ENCODE measurements around the gene FGD5. TPM values are rescaled to one million over a fixed set of nuclear protein-coding genes. Genes with fewer than 3 reads are reported as not detected.

Gene FGD5
- total and polyA plus RNA-seq, 2 donors (not counting 1 experiment from before 2014, with no cell fraction given) = not detected

GRCh38 chr3:14864131-14864530 is 45.4 kb downstream of the FGD5 start:
- intact Hi-C loops (cut with micrococcal nuclease) = no loop called here
- no peak overlapping the region for H3K27ac Mint-ChIP-seq
- H3K4me3 Mint-ChIP-seq = no peak overlapping the region
- Histone ChIP-seq H3K36me3 (replicated peaks in 1 of 2; ENCODE audit: control extremely low read depth in 1 of 2, control insufficient read depth in 1 of 2, extremely low read depth in 1 of 2, insufficient read depth in 2 of 2, low read length in 1 of 2) (no peaks in the 10 kb centered on the region), H3K9me3 (ENCODE audit: control extremely low read depth in 1 of 3, control insufficient read depth in 2 of 3, insufficient read depth in 1 of 3, low read length in 2 of 3) (peaks cover 0 to 6% (median 0%) of the 10 kb centered on the region in 3 donors), H4K20me1 (ENCODE audit: control insufficient read depth, insufficient read depth, low read length, poor library complexity, severe bottlenecking) (no peaks in the 10 kb centered on the region), H3K4me3 (ENCODE audit: control extremely low read depth in 1 of 5, extremely low read depth in 1 of 5, insufficient read depth in 1 of 5, low read depth in 2 of 5, low read length in 4 of 5) (no peak overlapping the region), H3K27me3 (replicated peaks in 1 of 4; ENCODE audit: control extremely low read depth in 1 of 4, control insufficient read depth in 3 of 4, insufficient read depth in 4 of 4, low read length in 3 of 4) (peaks cover 0 to 15% (median 0%) of the 10 kb centered on the region in 4 experiments), H3K9ac (ENCODE audit: low read length) (no peak overlapping the region), H3K4me1 (ENCODE audit: control insufficient read depth in 2 of 2, insufficient read depth in 2 of 2, low read length in 2 of 2) (no peaks in the 10 kb centered on the region), H3K27ac (ENCODE audit: low read length in 2 of 2) (no peak overlapping the region), H2AFZ (ENCODE audit: insufficient read depth, low read depth, low read length, poor library complexity, severe bottlenecking) (no peak overlapping the region), H3K79me2 (ENCODE audit: control insufficient read depth, insufficient read depth, low read length) (no peaks in the 10 kb centered on the region), H3K4me2 (replicated peaks; ENCODE audit: low read depth, low read length, poor library complexity, severe bottlenecking) (no peak overlapping the region)
- CTCF ChIA-PET = no interaction called here
- no peaks in the 10 kb centered on the region for H3K4me1 Mint-ChIP-seq
- H3K27me3 Mint-ChIP-seq = peaks cover 12% of the 10 kb centered on the region
- H3K9me3 Mint-ChIP-seq (ENCODE audit: insufficient read depth) = no peaks in the 10 kb centered on the region
- ATAC-seq (ENCODE audit: low read depth) = no peak
- no peak for TF ChIP-seq CTCF (IDR thresholded peaks at IDR 0.05)
- TF ChIP-seq EZH2 (IDR thresholded peaks at IDR 0.05; ENCODE audit: borderline replicate concordance, insufficient read depth, low read depth, low read length, poor library complexity, severe bottlenecking) = no peak
- POLR2A ChIA-PET = no interaction called here
- DNase-seq = no peak
- WGBS (ENCODE audit: insufficient coverage) = 92% methylated on average over 14 of the region's 14 CpGs

GRCh38 chr3:14866627-14867026 is 47.9 kb downstream of the FGD5 start:
- DNase-seq (no peak), ATAC-seq (ENCODE audit: low read depth) (no peak)
- Histone ChIP-seq H3K4me3 (ENCODE audit: control extremely low read depth in 1 of 5, extremely low read depth in 1 of 5, insufficient read depth in 1 of 5, low read depth in 2 of 5, low read length in 4 of 5) (no peak overlapping the region), H3K27me3 (replicated peaks in 1 of 4; ENCODE audit: control extremely low read depth in 1 of 4, control insufficient read depth in 3 of 4, insufficient read depth in 4 of 4, low read length in 3 of 4) (peaks cover 0 to 18% (median 0%) of the 10 kb centered on the region in 4 experiments), H3K9me3 (ENCODE audit: control extremely low read depth in 1 of 3, control insufficient read depth in 2 of 3, insufficient read depth in 1 of 3, low read length in 2 of 3) (peaks cover 0 to 6% (median 0%) of the 10 kb centered on the region in 3 donors), H4K20me1 (ENCODE audit: control insufficient read depth, insufficient read depth, low read length, poor library complexity, severe bottlenecking) (no peaks in the 10 kb centered on the region), H3K27ac (ENCODE audit: low read length in 2 of 2) (no peak overlapping the region), H3K36me3 (replicated peaks in 1 of 2; ENCODE audit: control extremely low read depth in 1 of 2, control insufficient read depth in 1 of 2, extremely low read depth in 1 of 2, insufficient read depth in 2 of 2, low read length in 1 of 2) (no peaks in the 10 kb centered on the region), H3K9ac (ENCODE audit: low read length) (no peak overlapping the region), H3K79me2 (ENCODE audit: control insufficient read depth, insufficient read depth, low read length) (no peaks in the 10 kb centered on the region), H3K4me2 (replicated peaks; ENCODE audit: low read depth, low read length, poor library complexity, severe bottlenecking) (no peak overlapping the region), H3K4me1 (ENCODE audit: control insufficient read depth in 2 of 2, insufficient read depth in 2 of 2, low read length in 2 of 2) (no peaks in the 10 kb centered on the region), H2AFZ (ENCODE audit: insufficient read depth, low read depth, low read length, poor library complexity, severe bottlenecking) (no peak overlapping the region)
- TF ChIP-seq EZH2 (IDR thresholded peaks at IDR 0.05; ENCODE audit: borderline replicate concordance, insufficient read depth, low read depth, low read length, poor library complexity, severe bottlenecking) = no peak
- TF ChIP-seq CTCF (IDR thresholded peaks at IDR 0.05) = no peak
- POLR2A ChIA-PET = no interaction called here
- Mint-ChIP-seq H3K4me1 (no peaks in the 10 kb centered on the region), H3K4me3 (no peak overlapping the region), H3K27ac (no peak overlapping the region), H3K9me3 (ENCODE audit: insufficient read depth) (no peaks in the 10 kb centered on the region), H3K27me3 (peaks cover 14% of the 10 kb centered on the region)
- intact Hi-C loops (cut with micrococcal nuclease) = no loop called here
- 100% methylated on average over 4 of the region's 5 CpGs for WGBS (ENCODE audit: insufficient coverage)
- CTCF ChIA-PET = no interaction called here
